ENCODE measurements around the gene PAX5. TPM values are rescaled to one million over a fixed set of nuclear protein-coding genes. Genes with fewer than 3 reads are reported as not detected.

PAX5 gene
- total and polyA plus RNA-seq, 2 experiments from 2014 or later: not detected

DNA sequence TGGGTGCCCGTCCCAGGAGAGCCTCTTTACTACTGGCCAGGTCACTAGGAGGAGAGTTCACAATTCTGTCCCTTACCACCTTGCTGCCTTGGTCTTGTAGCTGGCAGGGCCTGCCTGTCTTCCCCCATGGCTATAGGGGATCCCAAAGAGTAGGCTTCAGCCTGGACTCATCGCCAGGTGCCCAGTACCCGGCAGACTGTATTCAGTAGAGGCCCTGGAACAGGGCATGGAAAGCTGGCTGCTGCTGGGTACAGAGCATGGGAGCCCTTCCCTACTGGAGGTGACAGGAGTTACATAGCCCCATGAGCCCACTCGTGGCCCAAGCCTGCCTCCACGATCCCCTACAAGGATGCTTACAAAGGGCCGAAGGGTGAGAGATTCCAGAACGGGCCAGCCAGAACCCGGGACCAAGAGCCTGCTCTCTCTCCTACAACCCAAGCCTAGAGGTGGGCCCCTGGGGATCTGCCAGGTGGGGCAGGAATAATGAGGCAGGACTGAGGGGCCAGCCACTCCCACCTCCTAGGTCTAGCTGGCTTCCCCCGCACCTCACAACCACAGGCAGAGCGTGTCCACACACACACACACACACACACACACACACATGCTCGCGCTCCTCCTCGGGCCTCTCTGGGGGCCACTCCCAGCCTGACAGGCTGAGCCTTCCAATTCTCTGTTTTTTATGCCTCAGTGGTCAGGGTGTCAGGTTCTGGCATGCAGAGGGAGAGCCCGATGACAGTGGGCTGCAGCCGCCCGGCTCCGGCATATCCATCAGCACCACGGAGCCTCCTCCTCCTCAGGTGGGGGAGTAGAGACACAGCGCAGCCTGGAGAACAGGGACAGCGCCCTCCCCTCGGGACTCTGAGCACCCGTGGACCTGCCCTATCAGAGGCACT lies 186.0 kb downstream of the PAX5 start:
- Histone ChIP-seq H3K4me2 (ENCODE audit: unreplicated experiment) (no peak overlapping the region), H3K9me2 (ENCODE audit: insufficient read depth) (no peaks in the 10 kb centered on the region), H4K20me1 (ENCODE audit: insufficient read depth) (no peaks in the 10 kb centered on the region), H3K36me3 (ENCODE audit: low read depth) (no peaks in the 10 kb centered on the region), H3K9me3 (ENCODE audit: low read depth) (no peaks in the 10 kb centered on the region), H2AFZ (no peak overlapping the region), H3K79me2 (ENCODE audit: insufficient read depth) (no peaks in the 10 kb centered on the region), H3K9ac (no peak overlapping the region), H3K27ac (no peak overlapping the region), H3K4me3 (no peak overlapping the region), H3K4me1 (ENCODE audit: insufficient read depth) (no peaks in the 10 kb centered on the region), H3K27me3 (replicated peaks; ENCODE audit: insufficient read depth) (peaks cover 18% of the 10 kb centered on the region), H3F3A (ENCODE audit: insufficient read depth) (no peaks in the 10 kb centered on the region)
- 11 to 15% methylated on average over 20 of the region's 22 CpGs for WGBS, 2 experiments (ENCODE audit: low coverage in 1 of 2, low lambda C conversion rate in 2 of 2, missing lambda C conversion rate in 2 of 2)
- TF ChIP-seq EZH2phosphoT487 (IDR thresholded peaks at IDR 0.05; ENCODE audit: insufficient read depth, low read depth) (no peak), EZH2 (IDR thresholded peaks at IDR 0.05; ENCODE audit: insufficient read depth, poor library complexity, severe bottlenecking) (no peak)
- in situ Hi-C loops (cut with MboI): no loop called here
- no peak for DNase-seq

DNA sequence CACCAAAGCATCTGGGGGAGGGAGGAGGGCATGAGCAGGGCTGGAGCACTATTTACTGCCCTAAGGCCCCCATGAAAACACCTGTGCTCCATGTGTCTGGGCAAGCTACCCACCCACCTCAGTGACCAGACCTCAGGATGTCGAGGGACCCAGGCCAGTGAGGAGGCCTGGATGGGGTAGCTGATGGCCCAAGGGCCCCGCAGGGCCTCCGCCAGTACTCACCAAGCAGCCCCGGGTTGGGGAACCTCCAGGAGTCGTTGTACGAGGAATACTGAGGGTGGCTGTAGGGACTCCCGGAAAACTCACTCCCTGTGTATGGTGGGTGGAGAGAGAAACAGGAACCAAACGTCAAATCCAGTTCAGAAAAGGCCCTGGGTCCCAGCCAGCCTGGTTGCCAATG lies 187.4 kb downstream of the PAX5 start:
- H3K79me2 ChIP-seq (ENCODE audit: insufficient read depth): no peaks in the 10 kb centered on the region
- H4K20me1 ChIP-seq (ENCODE audit: insufficient read depth): no peaks in the 10 kb centered on the region
- 45 to 47% methylated on average over 8 of the region's 8 CpGs for WGBS, 2 experiments (ENCODE audit: low coverage in 1 of 2, low lambda C conversion rate in 2 of 2, missing lambda C conversion rate in 2 of 2)

DNA sequence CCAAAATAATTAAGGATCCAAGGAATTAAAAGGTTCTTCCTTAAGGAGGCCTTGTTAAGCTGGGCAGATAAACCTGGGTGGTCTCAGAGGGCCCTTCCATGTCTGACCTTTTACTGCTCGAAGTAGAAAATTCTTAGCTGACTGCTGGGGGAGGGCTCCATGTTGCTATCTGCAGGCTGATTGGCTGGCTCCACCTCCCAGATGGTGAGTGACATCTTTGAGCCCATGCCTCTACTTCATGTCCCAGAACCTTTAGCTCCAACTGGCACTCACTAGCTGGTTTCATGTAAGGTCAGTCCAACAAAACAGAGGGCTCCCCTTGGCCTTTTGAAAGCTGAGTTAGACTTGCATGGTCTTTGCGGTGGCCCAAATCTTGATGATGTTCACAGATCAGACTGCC lies 188.2 kb downstream of the PAX5 start:
- no peak for TF ChIP-seq EZH2phosphoT487 (IDR thresholded peaks at IDR 0.05; ENCODE audit: insufficient read depth, low read depth)
- no peak for TF ChIP-seq EZH2 (IDR thresholded peaks at IDR 0.05; ENCODE audit: insufficient read depth, poor library complexity, severe bottlenecking)
- WGBS, 2 experiments (ENCODE audit: low coverage in 1 of 2, low lambda C conversion rate in 2 of 2, missing lambda C conversion rate in 2 of 2): 41 to 50% methylated on average over 2 of the region's 2 CpGs
- H3K4me3 ChIP-seq: no peak overlapping the region
- no peak for DNase-seq
- peaks cover 10% of the 10 kb centered on the region; the same call in 1 of the 2 replicates for H3K27me3 ChIP-seq (replicated peaks; ENCODE audit: insufficient read depth)
- no peaks in the 10 kb centered on the region for H3K36me3 ChIP-seq (ENCODE audit: low read depth)
- no peaks in the 10 kb centered on the region for H3K79me2 ChIP-seq (ENCODE audit: insufficient read depth)
- H3K9me2 ChIP-seq (ENCODE audit: insufficient read depth): no peaks in the 10 kb centered on the region
- no peaks in the 10 kb centered on the region for H3K4me1 ChIP-seq (ENCODE audit: insufficient read depth)
- in situ Hi-C loops (cut with MboI): no loop called here
- no peak overlapping the region for H2AFZ ChIP-seq
- no peaks in the 10 kb centered on the region for H4K20me1 ChIP-seq (ENCODE audit: insufficient read depth)
- no peak overlapping the region for H3K9ac ChIP-seq
- no peaks in the 10 kb centered on the region for H3F3A ChIP-seq (ENCODE audit: insufficient read depth)
- no peak overlapping the region for H3K4me2 ChIP-seq (ENCODE audit: unreplicated experiment)
- H3K27ac ChIP-seq: no peak overlapping the region
- no peaks in the 10 kb centered on the region for H3K9me3 ChIP-seq (ENCODE audit: low read depth)

More for the DNA sequence above, 187.4 kb downstream of the PAX5 start:
- in situ Hi-C loops (cut with MboI): no loop called here
- Histone ChIP-seq H3K9me3 (ENCODE audit: low read depth) (no peaks in the 10 kb centered on the region), H3K4me1 (ENCODE audit: insufficient read depth) (no peaks in the 10 kb centered on the region), H3K36me3 (ENCODE audit: low read depth) (no peaks in the 10 kb centered on the region), H3K4me2 (ENCODE audit: unreplicated experiment) (no peak overlapping the region), H3K4me3 (no peak overlapping the region), H3K27me3 (replicated peaks; ENCODE audit: insufficient read depth) (peaks cover 15% of the 10 kb centered on the region), H3F3A (ENCODE audit: insufficient read depth) (no peaks in the 10 kb centered on the region), H3K27ac (no peak overlapping the region), H2AFZ (no peak overlapping the region), H3K9ac (no peak overlapping the region), H3K9me2 (ENCODE audit: insufficient read depth) (no peaks in the 10 kb centered on the region)
- no peak for DNase-seq
- TF ChIP-seq EZH2 (IDR thresholded peaks at IDR 0.05; ENCODE audit: insufficient read depth, poor library complexity, severe bottlenecking): no peak
- TF ChIP-seq EZH2phosphoT487 (IDR thresholded peaks at IDR 0.05; ENCODE audit: insufficient read depth, low read depth): no peak

DNA sequence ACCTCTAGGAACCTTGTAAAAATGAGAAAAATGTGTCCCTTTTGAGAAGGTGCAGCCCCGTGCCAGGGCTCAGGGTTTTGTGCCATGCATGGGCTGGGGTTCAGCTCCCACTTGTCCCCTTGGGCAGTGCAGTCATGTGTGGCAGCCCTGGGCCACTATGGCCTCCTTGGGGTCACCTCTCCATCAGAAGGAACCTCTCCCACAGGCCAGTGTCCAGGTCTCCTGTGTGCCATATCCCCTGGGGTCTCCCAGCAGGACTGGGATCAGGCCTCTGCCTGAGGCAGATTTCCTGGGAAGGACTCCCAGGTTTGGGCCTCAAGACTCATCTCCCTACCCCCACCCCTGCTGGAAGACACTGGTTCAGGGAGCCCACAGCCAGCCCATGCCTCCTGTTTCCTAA lies 189.1 kb downstream of the PAX5 start:
- Histone ChIP-seq H3K9me2 (ENCODE audit: insufficient read depth) (no peaks in the 10 kb centered on the region), H3K27me3 (replicated peaks; ENCODE audit: insufficient read depth) (peaks cover 13% of the 10 kb centered on the region; the same call in 1 of the 2 replicates)

More for the DNA sequence above, 189.1 kb downstream of the PAX5 start:
- in situ Hi-C loops (cut with MboI): no loop called here
- TF ChIP-seq EZH2 (IDR thresholded peaks at IDR 0.05; ENCODE audit: insufficient read depth, poor library complexity, severe bottlenecking): no peak
- no peak for TF ChIP-seq EZH2phosphoT487 (IDR thresholded peaks at IDR 0.05; ENCODE audit: insufficient read depth, low read depth)
- Histone ChIP-seq H3K36me3 (ENCODE audit: low read depth) (no peaks in the 10 kb centered on the region), H3K9me3 (ENCODE audit: low read depth) (no peaks in the 10 kb centered on the region), H3K9ac (no peak overlapping the region), H3K4me3 (no peak overlapping the region), H3K79me2 (ENCODE audit: insufficient read depth) (no peaks in the 10 kb centered on the region), H2AFZ (no peak overlapping the region), H4K20me1 (ENCODE audit: insufficient read depth) (no peaks in the 10 kb centered on the region), H3K27ac (no peak overlapping the region), H3F3A (ENCODE audit: insufficient read depth) (no peaks in the 10 kb centered on the region), H3K4me2 (ENCODE audit: unreplicated experiment) (no peak overlapping the region), H3K4me1 (ENCODE audit: insufficient read depth) (no peaks in the 10 kb centered on the region)
- WGBS, 2 experiments (ENCODE audit: low coverage in 1 of 2, low lambda C conversion rate in 2 of 2, missing lambda C conversion rate in 2 of 2): 44 to 75% methylated on average over 1 of the region's 1 CpG
- DNase-seq: no peak
